A673 (cell line): ENCODE measurements around the gene MT4. TPM values are rescaled to one million over a fixed set of nuclear protein-coding genes. Genes with fewer than 3 reads are reported as not detected.
A peak's percentile ranks its signal among the peaks of the same experiment; 100 is the strongest.

ENCODE experiments used
- BruUV-seq: library from RNA; stranded (reverse); fragments of 400-500 nt; replicated peaks from 2 replicates; lab custom pipeline; 2021; lab: Mats Ljungman, UMichigan
- CTCF ChIA-PET: fragments of 300-600 bp; sonication (Branson Sonifier 250); formaldehyde crosslinking; loops from one replicate; lab custom pipeline; 2022; ENCODE audit warnings: antibody characterized with exemption; lab: Charles Lee
- POLR2A ChIA-PET: fragments of 300-600 bp; sonication (Branson Sonifier 250); formaldehyde crosslinking; loops from one replicate; lab custom pipeline; 2022; ENCODE audit warnings: antibody characterized with exemption; ENCODE audit not compliant: low non-redundant PET; lab: Charles Lee
- DNase-seq: peaks from one replicate; pipeline ENCODE4 v3.0.0-alpha.2; 2015; ENCODE audit warnings: low spot score
- H3K27ac ChIP-seq: fragments of 200-600 bp; sonication (generic); 2 replicates; pipeline ENCODE4 v1.5.1; 2016; ENCODE audit warnings: mixed run types, low read depth, mild to moderate bottlenecking, mixed read lengths, antibody characterized with exemption, low read length; ENCODE audit not compliant: poor library complexity, severe bottlenecking
- H3K27me3 ChIP-seq: fragments of 200-600 bp; sonication (generic); replicated peaks from 2 replicates; pipeline ENCODE4 v1.6.1; 2017; ENCODE audit warnings: mixed run types, low read depth, mild to moderate bottlenecking, mixed read lengths, antibody characterized with exemption, low read length; ENCODE audit not compliant: insufficient read depth, poor library complexity
- H3K36me3 ChIP-seq: fragments of 200-600 bp; sonication (generic); 2 replicates; pipeline ENCODE4 v1.6.1; 2016; ENCODE audit warnings: mixed run types, mild to moderate bottlenecking, mixed read lengths, antibody characterized with exemption, low read length; ENCODE audit not compliant: insufficient read depth, poor library complexity, severe bottlenecking
- H3K4me1 ChIP-seq: fragments of 200-600 bp; sonication (generic); 2 replicates; pipeline ENCODE4 v1.6.1; 2017; ENCODE audit warnings: mixed run types, mild to moderate bottlenecking, mixed read lengths, antibody characterized with exemption, low read length; ENCODE audit not compliant: insufficient read depth, poor library complexity, severe bottlenecking
- H3K4me3 ChIP-seq: fragments of 200-600 bp; sonication (generic); 2 replicates; pipeline ENCODE4 v1.5.1; 2016; ENCODE audit warnings: low read depth, mixed run types, mild to moderate bottlenecking, mixed read lengths, low read length; ENCODE audit not compliant: poor library complexity, severe bottlenecking
- H3K9me3 ChIP-seq: fragments of 200-600 bp; sonication (generic); 2 replicates; pipeline ENCODE4 v1.6.1; 2016; ENCODE audit warnings: mixed run types, low read depth, mild to moderate bottlenecking, mixed read lengths, antibody characterized with exemption, low read length; ENCODE audit not compliant: poor library complexity, severe bottlenecking
- EZH2 ChIP-seq: fragments of 200-600 bp; sonication (generic); IDR thresholded peaks from 2 replicates; pipeline ENCODE4 v1.6.1; 2017; ENCODE audit warnings: borderline replicate concordance, low read depth, mild to moderate bottlenecking, mixed read lengths, antibody characterized with exemption, low read length; ENCODE audit not compliant: poor library complexity, severe bottlenecking
- intact Hi-C: fragments of 100-400 bp; cut with micrococcal nuclease; formaldehyde crosslinking; loops from one replicate; pipeline ENCODE4 v1.10.0; 2022; ENCODE audit not compliant: unreplicated experiment
- total RNA-seq: library from RNA; stranded (reverse); gene quantifications from 2 replicates; pipeline ENCODE4 v1.2.3, GENCODE V29; 2021
- TF ChIP-seq, protein P1 (sequence below): fragments of 300-800, 200-600 bp; sonication (generic); conservative IDR thresholded peaks from 2 replicates; pipeline ENCODE4 v1.5.1; 2017; ENCODE audit warnings: low read depth, mild to moderate bottlenecking, antibody characterized with exemption, low read length, moderate library complexity, mixed read lengths

MT4 gene
- total RNA-seq, 1 experiment from 2014 or later: not detected

- CTCF ChIA-PET: no interaction called here
- BruUV-seq: no TSS peak
- intact Hi-C loops: no loop called here
- POLR2A ChIA-PET: no interaction called here
- Histone ChIP-seq H3K4me3 (no peak overlapping the region), H3K27ac (no peak overlapping the region), H3K9me3 (no peaks in the 10 kb centered on the region), H3K27me3 (peaks cover 23% of the 10 kb centered on the region), H3K36me3 (no peaks in the 10 kb centered on the region), H3K4me1 (no peaks in the 10 kb centered on the region)
- DNase-seq: no peak
- TF ChIP-seq, protein P1, sequence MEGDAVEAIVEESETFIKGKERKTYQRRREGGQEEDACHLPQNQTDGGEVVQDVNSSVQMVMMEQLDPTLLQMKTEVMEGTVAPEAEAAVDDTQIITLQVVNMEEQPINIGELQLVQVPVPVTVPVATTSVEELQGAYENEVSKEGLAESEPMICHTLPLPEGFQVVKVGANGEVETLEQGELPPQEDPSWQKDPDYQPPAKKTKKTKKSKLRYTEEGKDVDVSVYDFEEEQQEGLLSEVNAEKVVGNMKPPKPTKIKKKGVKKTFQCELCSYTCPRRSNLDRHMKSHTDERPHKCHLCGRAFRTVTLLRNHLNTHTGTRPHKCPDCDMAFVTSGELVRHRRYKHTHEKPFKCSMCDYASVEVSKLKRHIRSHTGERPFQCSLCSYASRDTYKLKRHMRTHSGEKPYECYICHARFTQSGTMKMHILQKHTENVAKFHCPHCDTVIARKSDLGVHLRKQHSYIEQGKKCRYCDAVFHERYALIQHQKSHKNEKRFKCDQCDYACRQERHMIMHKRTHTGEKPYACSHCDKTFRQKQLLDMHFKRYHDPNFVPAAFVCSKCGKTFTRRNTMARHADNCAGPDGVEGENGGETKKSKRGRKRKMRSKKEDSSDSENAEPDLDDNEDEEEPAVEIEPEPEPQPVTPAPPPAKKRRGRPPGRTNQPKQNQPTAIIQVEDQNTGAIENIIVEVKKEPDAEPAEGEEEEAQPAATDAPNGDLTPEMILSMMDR: no peak
- TF ChIP-seq EZH2: no peak
These were observed 10.4 kb upstream of the MT4 start for GRCh38 chr16:56554441-56554840.

DNA sequence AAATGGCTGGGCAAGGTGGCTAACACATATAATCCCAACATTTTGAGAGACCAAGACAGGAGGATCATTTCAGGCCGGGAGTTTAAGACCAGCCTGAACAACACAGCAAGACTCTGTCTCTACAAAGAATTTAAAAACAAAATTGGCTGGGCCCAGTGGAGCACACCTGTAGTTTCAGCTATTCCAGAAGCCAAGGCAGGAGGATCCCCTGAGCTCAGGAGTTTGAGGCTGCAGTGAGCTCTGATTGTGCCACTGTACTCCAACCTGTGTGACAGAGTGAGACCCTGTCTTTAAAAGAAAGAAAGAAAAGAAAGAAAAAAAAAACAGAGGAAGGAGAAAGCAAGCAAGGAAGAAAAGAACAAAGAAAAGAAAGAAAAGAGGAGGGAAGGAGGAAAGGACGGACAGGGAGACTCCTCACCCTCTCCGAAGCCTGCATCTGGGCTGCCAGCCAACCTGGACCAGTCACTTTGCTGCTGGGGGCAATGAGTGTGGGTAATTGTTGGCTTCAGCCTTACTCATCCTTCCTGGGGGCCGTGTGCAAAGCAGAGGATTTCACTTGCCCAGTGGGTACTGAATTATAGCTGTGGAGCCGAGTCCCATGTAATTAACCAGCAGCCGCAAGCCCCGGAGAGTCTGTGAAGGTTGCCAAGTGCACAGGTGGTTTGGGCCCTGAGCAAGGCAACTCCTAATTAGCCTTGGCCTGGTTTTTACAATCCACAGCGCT is 6.7 kb upstream of the MT4 start:
- peak; percentile 75 for DNase-seq
- CTCF ChIA-PET: no interaction called here
- Histone ChIP-seq H3K9me3 (no peaks in the 10 kb centered on the region), H3K27ac (no peak overlapping the region), H3K36me3 (no peaks in the 10 kb centered on the region), H3K4me1 (no peaks in the 10 kb centered on the region), H3K4me3 (no peak overlapping the region), H3K27me3 (peaks cover 23% of the 10 kb centered on the region)
- BruUV-seq: no TSS peak
- POLR2A ChIA-PET: no interaction called here
- TF ChIP-seq, protein P1: no peak
- TF ChIP-seq EZH2: no peak
- intact Hi-C loops: no loop called here

GRCh38 chr16:56559109-56559508 is 5.8 kb upstream of the MT4 start:
- Histone ChIP-seq H3K27me3 (peaks cover 23% of the 10 kb centered on the region), H3K36me3 (no peaks in the 10 kb centered on the region), H3K4me1 (no peaks in the 10 kb centered on the region), H3K9me3 (no peaks in the 10 kb centered on the region), H3K4me3 (no peak overlapping the region), H3K27ac (no peak overlapping the region)
- DNase-seq: no peak
- intact Hi-C loops: no loop called here
- ChIA-PET POLR2A (no interaction called here), CTCF (no interaction called here)
- TF ChIP-seq, protein P1: no peak
- TF ChIP-seq EZH2: no peak
- BruUV-seq: no TSS peak
